AG08396 (cell line): ENCODE results near the gene BAZ1B.
A peak's percentile ranks its signal among the peaks of the same experiment; 100 is the strongest.
"Not testable (repeated sequence)": the region's sequence is repeated elsewhere in the genome, so short reads cannot be mapped to it uniquely, and the experiment has no call there.

ENCODE experiments used
- DNase-seq: peaks from one replicate; pipeline ENCODE4 v3.0.0; 2012; ENCODE audit warnings: low spot score, mixed read lengths

BAZ1B gene

GRCh38 chr7:73541722-73542121 is 19.6 kb upstream of the BAZ1B start:
- DNase-seq = no peak

DNA sequence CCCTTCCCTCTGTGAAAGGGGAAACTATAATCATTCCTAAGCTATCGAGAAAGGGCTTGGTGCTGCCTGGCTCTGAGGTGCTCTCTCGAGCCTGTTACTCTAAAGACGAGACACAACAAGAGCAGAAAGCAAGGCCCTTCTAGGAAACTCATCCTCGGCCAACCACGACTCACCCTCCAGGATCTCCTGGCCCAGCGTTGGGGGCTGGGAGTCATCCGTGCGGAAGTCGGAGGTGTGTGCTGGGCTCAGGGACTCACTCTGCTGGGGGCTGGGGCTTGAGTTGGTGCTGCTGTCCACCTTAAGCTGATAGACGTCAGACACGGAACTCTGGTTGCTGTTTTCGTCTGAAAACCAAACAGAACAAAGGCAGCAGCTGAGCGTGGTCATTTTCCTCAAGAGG is 17.6 kb upstream of the BAZ1B start:
- DNase-seq = no peak

- DNase-seq = not testable (repeated sequence)
Measured at GRCh38 chr7:73538510-73538909, 16.4 kb upstream of the BAZ1B start.

- no peak for DNase-seq
Measured at GRCh38 chr7:73537051-73537450, 15.0 kb upstream of the BAZ1B start.

DNA sequence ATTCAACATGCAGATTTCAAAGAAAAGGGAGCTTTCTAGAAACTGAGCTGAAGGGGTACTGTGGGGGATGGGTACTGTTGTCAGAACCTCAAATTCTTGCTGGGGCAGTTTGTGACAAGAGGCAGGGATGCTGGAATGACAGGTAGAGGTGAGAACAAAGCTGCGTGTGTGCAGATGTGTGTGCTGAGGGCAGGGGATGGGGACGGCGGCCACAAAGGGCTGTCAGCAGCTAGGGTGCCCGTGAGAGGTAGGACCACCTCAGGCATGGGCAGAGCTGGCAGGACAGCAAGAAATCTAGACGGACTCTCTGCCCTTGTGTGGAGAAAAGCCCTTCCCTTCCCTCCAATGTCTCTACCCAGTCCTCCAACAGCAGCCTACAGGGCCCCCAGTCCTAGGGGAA is 14.4 kb upstream of the BAZ1B start:
- no peak for DNase-seq

- DNase-seq = not testable (repeated sequence)
Measured at GRCh38 chr7:73535918-73536317, 13.8 kb upstream of the BAZ1B start.

DNA sequence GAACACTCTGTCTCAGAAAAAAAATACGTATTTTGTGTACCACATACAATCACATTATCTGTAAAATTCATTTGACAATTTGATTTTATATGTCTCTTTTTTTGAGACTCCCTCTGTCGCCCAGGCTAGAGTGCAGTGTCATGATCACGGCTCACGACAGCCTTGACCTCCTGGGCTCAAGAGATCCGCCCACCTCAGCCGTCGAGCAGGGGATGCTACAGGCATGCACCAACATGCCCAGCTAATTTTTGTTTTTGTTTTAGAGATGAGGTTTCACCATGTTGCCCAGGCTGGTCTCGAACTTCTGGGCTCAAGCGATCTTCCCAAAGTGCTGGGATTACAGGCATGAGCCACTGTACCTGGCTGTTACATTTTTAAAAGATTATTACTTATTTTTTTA is 11.6 kb upstream of the BAZ1B start:
- no peak for DNase-seq

- no peak for DNase-seq
Measured at GRCh38 chr7:73532224-73532623, 10.1 kb upstream of the BAZ1B start.

- no peak for DNase-seq
Measured at GRCh38 chr7:73530800-73531199, 8.7 kb upstream of the BAZ1B start.

DNA sequence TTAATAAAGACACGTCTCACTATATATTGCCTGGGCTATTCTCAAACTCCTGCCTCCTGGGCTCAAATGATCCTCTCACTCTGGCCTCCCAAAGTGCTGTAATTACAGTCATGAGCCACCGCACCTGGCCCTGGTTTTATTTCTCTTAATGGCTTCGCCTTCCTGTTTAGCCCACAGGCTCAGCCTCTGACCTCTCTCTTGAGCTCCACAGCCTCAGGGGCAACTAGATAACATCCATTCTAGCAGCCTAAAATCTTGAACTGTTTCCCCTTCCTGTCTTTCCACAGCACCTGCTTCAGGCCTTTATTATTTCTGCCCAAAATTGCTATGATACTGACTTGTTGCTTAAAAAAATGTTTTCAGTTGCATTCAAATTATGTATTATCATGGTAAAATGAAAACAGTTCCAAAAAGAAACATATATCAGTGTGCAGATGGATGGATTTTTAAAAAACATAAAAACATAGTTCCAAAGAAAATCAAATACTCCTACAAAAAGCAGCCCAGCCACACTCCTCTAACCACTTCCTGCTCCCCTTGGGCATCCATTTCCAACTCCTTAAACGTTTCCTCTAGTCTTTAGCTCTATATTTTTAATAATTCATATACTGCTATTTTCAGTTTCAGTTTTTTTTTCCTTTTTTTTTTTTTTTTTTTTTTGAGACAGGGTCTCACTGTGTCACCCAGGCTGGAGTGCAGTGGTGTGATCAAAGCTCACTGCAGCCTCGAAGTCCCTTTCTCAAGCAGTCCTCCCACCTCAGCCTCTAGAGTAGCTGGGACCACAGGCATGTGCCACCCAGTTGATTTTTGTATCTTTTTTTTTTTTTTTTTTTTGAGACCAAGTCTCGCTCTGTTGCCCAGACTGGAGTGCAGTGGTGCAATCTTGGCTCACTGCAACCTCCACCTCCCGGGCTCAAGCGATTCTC is 5.1 kb upstream of the BAZ1B start:
- no peak for DNase-seq

- not testable (repeated sequence) for DNase-seq
Measured at GRCh38 chr7:73526158-73526494, 4.0 kb upstream of the BAZ1B start.

DNA sequence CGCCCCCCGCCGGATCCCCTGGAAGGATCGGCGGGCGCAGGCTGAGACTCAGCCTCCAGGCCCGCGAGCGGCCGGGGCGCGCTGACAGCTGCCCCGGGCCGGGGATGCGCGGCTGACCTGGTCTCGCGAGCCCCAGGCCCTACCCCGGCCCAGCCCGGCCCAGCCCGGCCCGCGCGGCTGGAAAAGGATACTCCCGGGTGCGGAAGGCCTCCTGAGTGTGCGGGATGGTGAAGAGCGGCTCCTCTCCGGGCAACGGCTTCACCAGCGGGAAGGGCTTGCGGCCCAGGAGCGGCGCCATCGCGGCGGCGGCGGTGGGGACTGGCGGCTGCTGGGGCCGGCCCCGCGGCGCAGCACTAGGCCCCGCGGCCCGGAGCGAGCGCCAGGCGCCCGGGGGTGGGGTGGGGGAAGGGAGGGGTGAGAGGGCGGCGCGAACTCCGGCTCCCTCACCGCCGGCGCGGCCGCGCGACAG is 423 bp downstream of the BAZ1B start:
- peak; percentile 81 for DNase-seq

- DNase-seq = peak; percentile 45
Measured at GRCh38 chr7:73520673-73521635, 1.1 kb downstream of the BAZ1B start.

DNA sequence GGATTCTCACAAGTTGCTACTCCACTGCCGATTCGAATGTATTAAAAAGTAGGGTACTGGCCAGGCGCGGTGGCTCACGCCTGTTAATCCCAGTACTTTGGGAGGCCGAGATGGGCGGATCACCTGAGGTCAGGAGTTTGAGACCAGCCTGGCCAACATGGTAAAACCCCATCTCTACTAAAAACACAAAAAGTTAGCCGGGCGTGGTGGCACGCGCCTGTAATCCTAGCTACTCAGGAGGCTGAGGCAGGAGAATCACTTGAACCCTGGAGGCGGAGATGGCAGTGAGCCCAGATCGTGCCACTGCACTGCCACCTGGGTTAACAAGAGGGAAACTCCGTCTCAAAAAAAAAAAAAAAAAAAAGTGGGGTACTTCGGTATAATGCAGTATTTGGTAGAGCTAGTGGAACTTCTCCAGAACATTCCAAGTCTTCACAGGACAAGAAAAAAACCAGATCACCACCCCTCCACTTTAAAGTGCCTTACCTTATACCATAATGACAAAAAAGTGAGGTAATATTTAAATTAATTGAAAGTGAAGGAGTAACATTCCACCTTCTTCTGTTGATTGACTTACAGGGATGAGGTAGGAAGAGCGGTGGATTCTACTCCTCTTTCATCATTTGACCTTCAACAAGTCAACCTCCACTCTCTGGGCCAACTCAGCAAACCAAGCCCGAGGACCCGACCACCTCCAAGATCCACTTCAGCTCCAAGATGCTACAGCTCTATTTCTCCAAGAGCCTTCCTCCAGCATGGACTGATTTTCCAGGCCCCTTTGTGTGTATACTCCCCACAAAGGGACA is 2.0 kb downstream of the BAZ1B start:
- DNase-seq = peak; percentile 14

GRCh38 chr7:73518470-73518869 is 3.6 kb downstream of the BAZ1B start:
- no peak for DNase-seq

- DNase-seq = no peak
Measured at GRCh38 chr7:73517241-73517995, 4.7 kb downstream of the BAZ1B start.

DNA sequence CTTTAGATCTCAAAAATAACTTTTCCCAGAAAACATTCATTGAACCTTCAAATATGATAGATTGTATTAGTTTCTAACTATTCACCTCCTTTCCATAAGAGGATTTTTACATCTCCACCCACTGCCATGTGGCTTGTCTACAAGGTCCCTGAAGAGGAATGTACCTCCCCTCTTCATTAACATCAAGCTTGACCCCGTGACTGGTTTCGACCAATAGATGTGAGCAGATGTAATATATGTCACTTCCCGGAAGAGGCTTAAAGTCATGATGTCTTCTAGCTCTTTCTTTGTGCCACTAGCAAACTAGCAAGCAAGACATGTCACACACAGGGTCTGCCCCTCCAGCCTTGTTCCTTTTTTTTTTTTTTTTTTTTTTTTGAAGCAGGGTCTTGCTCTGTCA is 6.9 kb downstream of the BAZ1B start:
- no peak for DNase-seq

DNA sequence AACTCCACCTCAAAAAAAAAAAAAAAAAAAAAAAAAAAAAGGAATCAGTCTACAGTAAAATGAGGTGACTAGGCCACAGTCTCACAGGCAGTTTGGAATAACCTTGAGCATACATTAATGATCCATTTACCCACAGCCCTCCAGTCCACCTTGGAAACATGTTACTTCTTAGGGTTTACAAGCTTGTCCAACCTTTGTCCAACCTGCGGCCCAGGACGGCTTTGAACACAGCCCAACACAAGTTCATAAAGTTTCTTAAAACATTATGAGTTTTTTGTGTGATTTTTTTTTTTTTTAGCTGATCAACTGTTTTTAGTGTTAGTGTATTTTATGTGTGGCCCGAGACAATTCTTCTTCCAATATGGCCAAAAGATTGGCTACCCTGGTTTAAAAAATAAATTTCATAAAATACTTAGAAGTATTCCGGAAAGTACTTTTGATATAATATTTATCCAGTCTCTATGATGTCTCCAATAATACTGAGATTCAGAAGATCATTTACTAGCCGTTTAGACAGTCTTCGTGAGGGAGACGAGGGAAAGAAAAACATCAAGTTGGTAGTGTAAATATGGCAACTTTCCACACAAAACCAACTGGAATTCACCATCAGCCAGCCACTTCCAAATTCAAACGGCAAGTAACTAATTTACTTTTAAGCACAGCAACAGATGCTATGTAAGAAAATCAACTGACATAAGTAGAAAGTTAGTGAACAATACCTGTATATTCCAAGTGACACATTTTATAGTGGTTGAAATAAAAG is 9.9 kb downstream of the BAZ1B start:
- DNase-seq = no peak

- no peak for DNase-seq
Measured at GRCh38 chr7:73509463-73509862, 12.6 kb downstream of the BAZ1B start.

- DNase-seq = no peak
Measured at GRCh38 chr7:73507556-73507955, 14.5 kb downstream of the BAZ1B start.
